ENCODE data around the gene SSTR4. TPM values are rescaled to one million over a fixed set of nuclear protein-coding genes. Genes with fewer than 3 reads are reported as not detected.

SSTR4 gene
- total and polyA plus RNA-seq, 2 donors from 2014 or later: not detected

DNA sequence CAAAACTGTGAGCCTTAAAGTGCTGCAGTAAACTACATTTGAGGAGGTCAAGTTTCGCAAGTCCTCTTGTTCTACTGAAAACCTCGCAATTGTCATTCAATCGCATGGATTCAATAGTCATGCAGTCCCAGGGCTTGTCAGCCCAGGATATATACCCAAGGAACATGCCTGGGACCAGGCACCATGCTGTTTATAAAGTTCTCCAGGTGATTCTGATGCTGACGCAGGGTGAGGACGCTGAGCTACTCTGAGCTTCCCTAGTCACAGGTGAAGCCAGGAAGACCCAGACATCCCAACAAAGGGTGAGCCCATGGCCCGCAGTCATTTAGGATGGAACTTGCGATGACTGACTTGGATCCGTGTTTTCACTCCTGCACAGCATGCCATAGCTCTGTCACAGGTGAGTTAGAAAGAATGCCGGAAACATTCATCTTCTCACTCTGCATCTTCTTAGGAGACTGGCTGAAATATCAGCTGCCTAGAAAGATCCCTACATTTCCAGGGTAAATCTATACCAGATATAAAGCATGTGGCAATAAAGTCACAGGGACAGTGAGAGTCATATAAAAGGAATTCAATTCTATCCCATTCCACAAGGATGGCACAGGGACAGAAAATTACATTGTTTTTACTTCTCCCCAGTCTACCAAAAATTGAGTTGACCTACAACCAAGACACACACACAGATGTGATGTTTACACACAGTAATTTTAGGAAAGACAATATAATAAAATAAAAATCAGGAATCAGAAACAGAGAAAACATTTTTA lies 27.0 kb upstream of the SSTR4 start:
- Histone ChIP-seq H3K4me3 (ENCODE audit: low read length in 3 of 3) (no peak overlapping the region), H3K9me3 (ENCODE audit: control insufficient read depth in 2 of 3, insufficient read depth in 1 of 3, low read length in 3 of 3) (no peaks in the 10 kb centered on the region), H3K9ac (ENCODE audit: low read length in 3 of 3) (no peak overlapping the region), H3K4me1 (ENCODE audit: control insufficient read depth in 2 of 3, insufficient read depth in 2 of 3, low read depth in 1 of 3, low read length in 3 of 3) (no peaks in the 10 kb centered on the region), H3K27me3 (ENCODE audit: control insufficient read depth, insufficient read depth, low read length) (no peaks in the 10 kb centered on the region), H3K36me3 (ENCODE audit: control insufficient read depth in 2 of 3, insufficient read depth in 3 of 3, low read length in 3 of 3) (no peaks in the 10 kb centered on the region), H3K27ac (ENCODE audit: low read depth in 2 of 2, low read length in 2 of 2) (no peak overlapping the region)
- TF ChIP-seq CTCF (IDR thresholded peaks at IDR 0.05; ENCODE audit: borderline replicate concordance, extremely low read depth, insufficient read depth): no peak
- FAIRE-seq (no peak), DNase-seq (no peak)
- intact Hi-C loops (cut with DNase I): no loop called here

GRCh38 chr20:23008667-23009066 lies 26.4 kb upstream of the SSTR4 start:
- FAIRE-seq (no peak), DNase-seq (no peak)
- no peak overlapping the region for H3K4me3 ChIP-seq (ENCODE audit: low read length in 3 of 3)
- no peaks in the 10 kb centered on the region for H3K4me1 ChIP-seq (ENCODE audit: control insufficient read depth in 2 of 3, insufficient read depth in 2 of 3, low read depth in 1 of 3, low read length in 3 of 3)
- H3K9me3 ChIP-seq (ENCODE audit: control insufficient read depth in 2 of 3, insufficient read depth in 1 of 3, low read length in 3 of 3): no peaks in the 10 kb centered on the region
- no peaks in the 10 kb centered on the region for H3K27me3 ChIP-seq (ENCODE audit: control insufficient read depth, insufficient read depth, low read length)
- intact Hi-C loops (cut with DNase I): no loop called here
- no peaks in the 10 kb centered on the region for H3K36me3 ChIP-seq (ENCODE audit: control insufficient read depth in 2 of 3, insufficient read depth in 3 of 3, low read length in 3 of 3)
- no peak for TF ChIP-seq CTCF (IDR thresholded peaks at IDR 0.05; ENCODE audit: borderline replicate concordance, extremely low read depth, insufficient read depth)
- H3K27ac ChIP-seq (ENCODE audit: low read depth in 2 of 2, low read length in 2 of 2): no peak overlapping the region
- no peak overlapping the region for H3K9ac ChIP-seq (ENCODE audit: low read length in 3 of 3)

DNA sequence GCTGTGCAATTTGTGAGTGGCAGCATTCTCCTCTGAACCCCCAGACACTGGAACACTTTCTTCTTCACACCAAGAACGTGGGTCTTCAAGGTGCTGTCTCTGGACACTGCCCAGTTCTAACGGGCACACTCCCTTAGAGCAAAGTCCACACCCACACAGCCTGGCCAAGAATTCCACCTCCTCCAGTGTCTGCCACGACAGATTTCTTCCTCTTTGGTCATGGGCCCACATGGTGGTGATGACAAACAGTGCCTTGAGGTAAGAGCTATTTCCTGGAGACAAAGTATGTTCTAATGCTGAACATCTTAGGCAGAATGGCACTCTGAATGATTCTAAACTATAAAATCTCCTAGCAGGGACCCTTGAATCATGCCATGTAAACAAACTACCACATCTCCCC lies 25.5 kb upstream of the SSTR4 start:
- no peak for FAIRE-seq

More for the DNA sequence above, 25.5 kb upstream of the SSTR4 start:
- DNase-seq: no peak
- H3K4me3 ChIP-seq (ENCODE audit: low read length in 3 of 3): no peak overlapping the region
- no peaks in the 10 kb centered on the region for H3K9me3 ChIP-seq (ENCODE audit: control insufficient read depth in 2 of 3, insufficient read depth in 1 of 3, low read length in 3 of 3)
- no peaks in the 10 kb centered on the region for H3K36me3 ChIP-seq (ENCODE audit: control insufficient read depth in 2 of 3, insufficient read depth in 3 of 3, low read length in 3 of 3)
- no peak for TF ChIP-seq CTCF (IDR thresholded peaks at IDR 0.05; ENCODE audit: borderline replicate concordance, extremely low read depth, insufficient read depth)
- no peak overlapping the region for H3K9ac ChIP-seq (ENCODE audit: low read length in 3 of 3)
- no peaks in the 10 kb centered on the region for H3K4me1 ChIP-seq (ENCODE audit: control insufficient read depth in 2 of 3, insufficient read depth in 2 of 3, low read depth in 1 of 3, low read length in 3 of 3)
- H3K27ac ChIP-seq (ENCODE audit: low read depth in 2 of 2, low read length in 2 of 2): no peak overlapping the region
- intact Hi-C loops (cut with DNase I): no loop called here
- no peaks in the 10 kb centered on the region for H3K27me3 ChIP-seq (ENCODE audit: control insufficient read depth, insufficient read depth, low read length)
